Uterus (tissue), 4 donors: ENCODE measurements around the gene UBR4. TPM values are rescaled to one million over a fixed set of nuclear protein-coding genes. Genes with fewer than 3 reads are reported as not detected.

Source experiments
- DNase-seq, 2 donors: peaks; one replicate each; pipeline ENCODE4 v3.0.0-alpha.2; 2019 to 2020
- H3K27ac ChIP-seq, 2 donors: fragments of 200-600 bp; sonication (generic); 1 replicate in 1 of 2; 2 replicates in 1 of 2; pipeline ENCODE4 v1.5.1; 2016 to 2018
- H3K27me3 ChIP-seq, 2 donors: fragments of 200-600 bp; sonication (generic); one replicate each; pipeline ENCODE4 v1.5.1; 2018 to 2019; ENCODE audit warnings: control low read depth in 1 of 2
- H3K36me3 ChIP-seq, 2 donors: fragments of 200-600 bp; sonication (generic); one replicate each; pipeline ENCODE4 v1.5.1; 2019; ENCODE audit warnings: control low read depth in 1 of 2
- H3K4me1 ChIP-seq, 2 donors: fragments of 200-600 bp; sonication (generic); one replicate each; pipeline ENCODE4 v1.5.1; 2018 to 2019; ENCODE audit warnings: control low read depth in 1 of 2
- H3K4me3 ChIP-seq, 2 donors: fragments of 200-600 bp; sonication (generic); 1 replicate in 1 of 2; 2 replicates in 1 of 2; pipeline ENCODE4 v1.5.1; 2018 to 2019; ENCODE audit warnings: mild to moderate bottlenecking in 1 of 2
- H3K9me3 ChIP-seq, 2 donors: fragments of 200-600 bp; sonication (generic); one replicate each; pipeline ENCODE4 v1.5.1; 2019; ENCODE audit warnings: control low read depth in 1 of 2
- POLR2A ChIP-seq, 2 donors: fragments of 450-650 bp; IDR thresholded peaks; one replicate each; pipeline ENCODE4 v1.6.1; 2016; ENCODE audit warnings: antibody characterized with exemption in 2 of 2, mild to moderate bottlenecking in 1 of 2, moderate library complexity in 1 of 2
- intact Hi-C: fragments of 100-400 bp; cut with DNase I; formaldehyde crosslinking; loops from one replicate; pipeline ENCODE4 v1.15.1; 2023; ENCODE audit warnings: low total_unique reads
- total RNA-seq, 4 donors: library from RNA; depleted of rRNA in 3 of 4; stranded (reverse); fragments of >200 nt in 3 of 4; gene quantifications; one replicate each; pipeline versions ENCODE4 v1.1.0 to v1.2.4, GENCODE V29; 2014 to 2023
- TF ChIP-seq, protein P1 (sequence below), 4 experiments: fragments of 200-600 bp in 2 of 4; fragments of 450-650 bp in 2 of 4; sonication (generic) in 2 of 4; IDR thresholded peaks; one replicate each; pipeline ENCODE4 v1.5.1; 2016 to 2019; ENCODE audit warnings: antibody characterized with exemption in 4 of 4, mild to moderate bottlenecking in 2 of 4, moderate library complexity in 1 of 4
- donor health status: DM: yes; HTN: yes; CAD: no.

UBR4 gene
- total RNA-seq, 4 donors from 2014 or later, result 50.0 to 161 (median 105) TPM

DNA sequence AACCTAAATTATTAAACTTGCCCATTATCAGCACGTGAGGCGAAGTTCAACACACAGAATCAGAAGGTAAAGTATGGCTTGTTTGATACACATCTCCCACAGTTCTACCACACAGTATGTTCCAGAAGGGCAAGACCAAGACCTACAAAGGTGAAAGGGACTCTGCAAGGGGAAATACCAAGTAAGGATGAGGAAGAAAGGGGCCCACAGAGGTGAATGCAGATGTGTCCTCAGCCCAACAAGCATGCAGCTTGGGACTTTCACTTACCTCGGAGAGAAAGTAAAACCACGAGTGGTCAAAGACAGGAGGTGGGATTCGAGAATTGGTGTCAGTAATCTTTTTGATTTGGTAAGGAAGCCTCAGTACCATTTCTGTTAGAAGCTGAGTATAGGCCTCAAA lies 85.8 kb downstream of the UBR4 start:
- TF ChIP-seq, protein P1, sequence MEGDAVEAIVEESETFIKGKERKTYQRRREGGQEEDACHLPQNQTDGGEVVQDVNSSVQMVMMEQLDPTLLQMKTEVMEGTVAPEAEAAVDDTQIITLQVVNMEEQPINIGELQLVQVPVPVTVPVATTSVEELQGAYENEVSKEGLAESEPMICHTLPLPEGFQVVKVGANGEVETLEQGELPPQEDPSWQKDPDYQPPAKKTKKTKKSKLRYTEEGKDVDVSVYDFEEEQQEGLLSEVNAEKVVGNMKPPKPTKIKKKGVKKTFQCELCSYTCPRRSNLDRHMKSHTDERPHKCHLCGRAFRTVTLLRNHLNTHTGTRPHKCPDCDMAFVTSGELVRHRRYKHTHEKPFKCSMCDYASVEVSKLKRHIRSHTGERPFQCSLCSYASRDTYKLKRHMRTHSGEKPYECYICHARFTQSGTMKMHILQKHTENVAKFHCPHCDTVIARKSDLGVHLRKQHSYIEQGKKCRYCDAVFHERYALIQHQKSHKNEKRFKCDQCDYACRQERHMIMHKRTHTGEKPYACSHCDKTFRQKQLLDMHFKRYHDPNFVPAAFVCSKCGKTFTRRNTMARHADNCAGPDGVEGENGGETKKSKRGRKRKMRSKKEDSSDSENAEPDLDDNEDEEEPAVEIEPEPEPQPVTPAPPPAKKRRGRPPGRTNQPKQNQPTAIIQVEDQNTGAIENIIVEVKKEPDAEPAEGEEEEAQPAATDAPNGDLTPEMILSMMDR (IDR thresholded peaks at IDR 0.05), result no peak
- no peak for TF ChIP-seq POLR2A (IDR thresholded peaks at IDR 0.05)
- Histone ChIP-seq H3K27me3 (no peaks in the 10 kb centered on the region), H3K4me1 (no peaks in the 10 kb centered on the region), H3K9me3 (no peaks in the 10 kb centered on the region), H3K27ac (no peak overlapping the region), H3K36me3 (no peaks in the 10 kb centered on the region), H3K4me3 (no peak overlapping the region)
- DNase-seq, result no peak
- intact Hi-C loops, result no loop called here

DNA sequence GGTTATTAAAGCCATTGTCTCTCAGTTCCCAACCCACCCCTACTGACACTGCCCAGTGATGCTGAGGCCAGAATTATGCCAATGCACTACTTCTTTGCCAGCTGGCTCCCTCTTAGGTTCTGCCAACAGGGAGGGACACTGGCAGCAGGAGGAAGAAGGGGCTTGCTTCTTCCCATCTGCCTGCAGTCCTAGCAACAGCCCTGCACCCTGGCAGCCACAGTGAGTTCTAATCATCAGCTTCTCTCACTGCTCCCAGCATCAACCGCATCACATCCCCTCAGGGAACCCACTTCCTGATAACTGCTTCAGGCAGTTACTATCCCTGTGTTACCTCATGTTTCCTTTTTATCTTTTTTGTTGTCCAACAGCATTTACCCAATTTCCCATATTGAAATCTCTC lies 86.2 kb downstream of the UBR4 start:
- no peaks in the 10 kb centered on the region for H3K27me3 ChIP-seq
- no peaks in the 10 kb centered on the region for H3K36me3 ChIP-seq
- H3K9me3 ChIP-seq, result no peaks in the 10 kb centered on the region
- DNase-seq, result no peak
- intact Hi-C loops, result no loop called here
- H3K4me1 ChIP-seq, result no peaks in the 10 kb centered on the region
- no peak overlapping the region for H3K4me3 ChIP-seq
- TF ChIP-seq, protein P1 (IDR thresholded peaks at IDR 0.05), result no peak
- no peak for TF ChIP-seq POLR2A (IDR thresholded peaks at IDR 0.05)
- H3K27ac ChIP-seq, result no peak overlapping the region

DNA sequence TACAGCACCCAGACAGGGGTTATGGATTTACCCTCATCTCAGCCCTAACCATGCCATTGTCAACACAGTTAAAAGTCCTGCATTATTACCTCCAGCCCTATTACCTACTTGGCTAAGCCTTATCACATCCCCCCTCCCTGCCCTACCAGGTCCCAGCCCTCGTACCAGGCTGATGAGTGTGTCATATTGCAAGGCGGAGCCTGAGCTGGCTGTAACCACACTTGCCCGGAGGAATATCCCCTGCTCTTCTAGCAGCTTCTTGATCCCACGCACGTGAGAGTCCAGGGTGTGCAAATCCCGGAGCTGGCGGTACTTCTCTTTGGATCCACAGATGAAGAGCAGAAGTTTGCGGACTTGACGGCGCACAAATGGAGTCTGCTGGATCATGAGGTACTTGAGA lies 87.4 kb downstream of the UBR4 start:
- intact Hi-C loops, result no loop called here

DNA sequence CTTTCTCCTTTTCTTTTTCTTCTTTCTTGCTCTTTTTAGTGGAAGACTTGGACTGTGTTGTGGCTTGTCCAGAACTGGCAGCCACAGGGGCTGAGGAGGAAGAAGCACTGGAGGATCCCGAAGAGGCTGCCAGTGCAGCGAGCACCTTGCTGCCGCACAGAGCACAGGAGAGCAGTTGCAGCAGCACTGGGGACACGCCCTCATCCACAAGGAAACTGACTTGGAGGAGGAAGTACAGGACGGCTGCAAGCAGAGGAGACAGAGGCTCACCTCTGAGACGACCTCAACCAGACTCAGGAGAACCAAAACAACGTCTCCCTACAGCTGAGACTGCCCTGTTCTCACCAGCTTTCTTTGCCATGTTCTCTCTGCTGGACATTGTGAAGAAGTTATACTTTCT lies 88.9 kb downstream of the UBR4 start:
- no peaks in the 10 kb centered on the region for H3K4me1 ChIP-seq
- H3K27ac ChIP-seq, result no peak overlapping the region
- H3K4me3 ChIP-seq, result no peak overlapping the region
- H3K36me3 ChIP-seq, result no peaks in the 10 kb centered on the region
- no peak for TF ChIP-seq POLR2A (IDR thresholded peaks at IDR 0.05)
- TF ChIP-seq, protein P1 (IDR thresholded peaks at IDR 0.05), result no peak
- intact Hi-C loops, result no loop called here
- H3K9me3 ChIP-seq, result no peaks in the 10 kb centered on the region
- DNase-seq, result no peak
- H3K27me3 ChIP-seq, result no peaks in the 10 kb centered on the region

More for the DNA sequence above, 87.4 kb downstream of the UBR4 start:
- Histone ChIP-seq H3K27me3 (no peaks in the 10 kb centered on the region), H3K9me3 (no peaks in the 10 kb centered on the region), H3K4me3 (no peak overlapping the region), H3K27ac (no peak overlapping the region), H3K36me3 (no peaks in the 10 kb centered on the region), H3K4me1 (no peaks in the 10 kb centered on the region)
- TF ChIP-seq, protein P1 (IDR thresholded peaks at IDR 0.05), result no peak
- no peak for TF ChIP-seq POLR2A (IDR thresholded peaks at IDR 0.05)
- DNase-seq, result no peak

DNA sequence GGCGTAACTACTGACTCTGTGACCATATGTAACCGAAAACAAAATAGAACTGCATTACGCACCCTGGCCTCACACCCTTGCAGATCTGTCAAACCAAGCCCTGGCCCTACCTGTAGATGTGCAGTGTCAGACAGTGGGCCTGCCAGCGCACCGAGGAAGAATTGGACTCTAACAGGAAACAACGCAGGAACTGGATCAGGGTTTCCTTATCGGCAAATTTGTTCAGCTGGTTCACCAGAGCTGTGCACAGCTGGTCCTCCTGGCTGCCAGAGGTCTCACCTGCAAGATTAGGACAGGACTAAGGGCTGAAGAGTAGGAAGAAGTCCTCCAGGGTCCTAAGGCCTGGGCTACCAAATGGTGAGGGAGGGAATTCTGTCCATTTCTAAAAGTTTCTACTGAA lies 90.0 kb downstream of the UBR4 start:
- no peak overlapping the region for H3K27ac ChIP-seq
- H3K4me1 ChIP-seq, result no peaks in the 10 kb centered on the region
- TF ChIP-seq POLR2A (IDR thresholded peaks at IDR 0.05), result no peak
- TF ChIP-seq, protein P1 (IDR thresholded peaks at IDR 0.05), result no peak
- DNase-seq, result no peak
- intact Hi-C loops, result no loop called here
- no peak overlapping the region for H3K4me3 ChIP-seq
- no peaks in the 10 kb centered on the region for H3K36me3 ChIP-seq
- H3K27me3 ChIP-seq, result no peaks in the 10 kb centered on the region
- no peaks in the 10 kb centered on the region for H3K9me3 ChIP-seq
